GM23248 (cell line): ENCODE results near the gene ZC3H18. TPM values are rescaled to one million over a fixed set of nuclear protein-coding genes. Genes with fewer than 3 reads are reported as not detected.

ENCODE experiments used
- DNase-seq: peaks from one replicate; pipeline ENCODE4 v3.0.0-alpha.2; 2015
- H2AFZ ChIP-seq: fragments of 200-600 bp; sonication (generic); 2 replicates; pipeline ENCODE4 v1.6.1; 2016; ENCODE audit warnings: antibody characterized with exemption
- H3F3A ChIP-seq: fragments of 200-600 bp; sonication (generic); 2 replicates; pipeline ENCODE4 v1.6.1; 2016; ENCODE audit warnings: mild to moderate bottlenecking, antibody characterized with exemption, mixed run types; ENCODE audit not compliant: insufficient read depth
- H3K27ac ChIP-seq: fragments of 200-600 bp; sonication (generic); 2 replicates; pipeline ENCODE4 v1.5.1; 2016; ENCODE audit warnings: mild to moderate bottlenecking
- H3K27me3 ChIP-seq: fragments of 200-600 bp; sonication (generic); replicated peaks from 2 replicates; pipeline ENCODE4 v1.6.1; 2016; ENCODE audit warnings: mild to moderate bottlenecking; ENCODE audit not compliant: insufficient read depth
- H3K36me3 ChIP-seq: fragments of 200-600 bp; sonication (generic); 2 replicates; pipeline ENCODE4 v1.6.1; 2016; ENCODE audit warnings: low read depth, mild to moderate bottlenecking
- H3K4me1 ChIP-seq: fragments of 200-600 bp; sonication (generic); 2 replicates; pipeline ENCODE4 v1.6.1; 2016; ENCODE audit warnings: mild to moderate bottlenecking; ENCODE audit not compliant: insufficient read depth
- H3K4me2 ChIP-seq: fragments of 200-600 bp; sonication (generic); one replicate; pipeline ENCODE4 v1.6.1; 2016; ENCODE audit warnings: mild to moderate bottlenecking; ENCODE audit not compliant: unreplicated experiment
- H3K4me3 ChIP-seq: fragments of 200-600 bp; sonication (generic); 2 replicates; pipeline ENCODE4 v1.5.1; 2016; ENCODE audit warnings: mild to moderate bottlenecking
- H3K79me2 ChIP-seq: fragments of 200-600 bp; sonication (generic); 2 replicates; pipeline ENCODE4 v1.6.1; 2016; ENCODE audit warnings: mild to moderate bottlenecking; ENCODE audit not compliant: insufficient read depth
- H3K9ac ChIP-seq: fragments of 200-600 bp; sonication (generic); 2 replicates; pipeline ENCODE4 v1.6.1; 2016; ENCODE audit warnings: mild to moderate bottlenecking
- H3K9me2 ChIP-seq: fragments of 200-600 bp; sonication (generic); 2 replicates; pipeline ENCODE4 v1.6.1; 2016; ENCODE audit warnings: mixed run types, mild to moderate bottlenecking, moderate library complexity; ENCODE audit not compliant: insufficient read depth
- H3K9me3 ChIP-seq: fragments of 200-600 bp; sonication (generic); one replicate; pipeline ENCODE4 v1.6.1; 2017; ENCODE audit warnings: low read depth
- H4K20me1 ChIP-seq: fragments of 200-600 bp; sonication (generic); 2 replicates; pipeline ENCODE4 v1.6.0; 2016; ENCODE audit not compliant: insufficient read depth
- EZH2 ChIP-seq: fragments of 200-600 bp; sonication (generic); IDR thresholded peaks from 2 replicates; pipeline ENCODE4 v1.6.1; 2018; ENCODE audit warnings: antibody characterized with exemption, mild to moderate bottlenecking; ENCODE audit not compliant: insufficient read depth, poor library complexity, severe bottlenecking
- EZH2phosphoT487 ChIP-seq: fragments of 200-600 bp; sonication (generic); IDR thresholded peaks from 2 replicates; pipeline ENCODE4 v1.6.1; 2018; ENCODE audit warnings: antibody characterized with exemption, moderate library complexity, mild to moderate bottlenecking, low read depth; ENCODE audit not compliant: insufficient read depth
- WGBS, 2 experiments: methylation state at CpG; one replicate each; pipeline ENCODE4 v1.1.6; 2015 to 2017; ENCODE audit warnings: low lambda C conversion rate in 2 of 2, low coverage in 1 of 2; ENCODE audit errors: missing lambda C conversion rate in 2 of 2; 5-methylcytosine and 5-hydroxymethylcytosine counted together
- in situ Hi-C: fragments of 300-500 bp; cut with MboI; formaldehyde crosslinking; loops from 2 replicates; pipeline ENCODE4 v1.15.0; 2020
- polyA plus RNA-seq: library from polyadenylated mRNA; unstranded; fragments of >200 nt; fragmentation: Nextera tagmentation; extraction: Ambion mirVana; gene quantifications from 2 replicates; pipeline ENCODE4 v1.2.1, GENCODE V29; 2016
- total RNA-seq: library from RNA; depleted of rRNA; stranded (reverse); fragments of >200 nt; shearing (Covaris generic); gene quantifications from 2 replicates; pipeline ENCODE4 v1.2.3, GENCODE V29; 2014

The ZC3H18 gene
- total and polyA plus RNA-seq, 2 experiments from 2014 or later = 9.7 to 24.9 TPM

DNA sequence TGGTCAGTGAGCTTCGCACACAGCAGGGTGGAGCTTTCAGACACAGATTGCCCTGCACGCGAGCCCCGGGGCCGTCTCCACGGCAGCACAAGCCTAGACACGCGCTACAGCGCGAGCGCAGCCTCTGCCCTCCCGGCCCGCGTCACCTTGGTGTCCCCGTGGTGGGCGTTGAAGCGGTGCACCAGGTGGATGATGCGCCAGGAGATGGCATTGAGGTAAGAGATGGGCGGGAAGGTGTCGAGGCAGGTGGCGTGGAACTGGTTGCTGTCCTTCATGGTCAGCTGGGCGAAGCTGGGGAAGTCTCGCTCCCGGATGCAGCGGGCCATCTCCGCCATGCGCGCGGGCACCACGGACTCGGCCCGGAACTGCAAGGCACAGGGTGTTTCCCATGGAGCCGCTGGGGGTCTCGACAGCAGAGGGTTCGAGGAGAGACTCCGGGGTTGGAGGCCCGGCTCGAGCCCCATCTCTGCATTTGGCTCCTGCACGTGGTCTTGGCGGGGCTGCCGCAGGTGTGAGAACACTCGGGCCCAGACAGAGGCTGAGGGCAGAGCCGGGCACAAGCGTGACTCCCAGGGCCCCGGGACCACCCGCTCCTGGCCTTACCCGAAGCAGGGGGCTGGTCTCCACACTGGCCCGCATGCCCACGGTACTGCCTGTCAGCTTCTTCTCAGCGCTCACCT is 85.0 kb downstream of the ZC3H18 start:
- Histone ChIP-seq H3K9me3 (no peaks in the 10 kb centered on the region), H3K4me2 (no peak overlapping the region), H3F3A (no peaks in the 10 kb centered on the region), H3K79me2 (peaks cover 5% of the 10 kb centered on the region; the same call in 1 of the 2 replicates), H3K4me3 (no peak overlapping the region), H4K20me1 (no peaks in the 10 kb centered on the region), H3K4me1 (no peaks in the 10 kb centered on the region), H2AFZ (no peak overlapping the region), H3K27ac (no peak overlapping the region), H3K9me2 (no peaks in the 10 kb centered on the region), H3K9ac (no peak overlapping the region), H3K36me3 (no peaks in the 10 kb centered on the region), H3K27me3 (no peaks in the 10 kb centered on the region)
- TF ChIP-seq EZH2 (no peak), EZH2phosphoT487 (no peak)
- no peak for DNase-seq
- in situ Hi-C loops = no loop called here
- WGBS, 2 experiments = 95 to 96% methylated on average over 39 to 50 of the region's 50 CpGs

DNA sequence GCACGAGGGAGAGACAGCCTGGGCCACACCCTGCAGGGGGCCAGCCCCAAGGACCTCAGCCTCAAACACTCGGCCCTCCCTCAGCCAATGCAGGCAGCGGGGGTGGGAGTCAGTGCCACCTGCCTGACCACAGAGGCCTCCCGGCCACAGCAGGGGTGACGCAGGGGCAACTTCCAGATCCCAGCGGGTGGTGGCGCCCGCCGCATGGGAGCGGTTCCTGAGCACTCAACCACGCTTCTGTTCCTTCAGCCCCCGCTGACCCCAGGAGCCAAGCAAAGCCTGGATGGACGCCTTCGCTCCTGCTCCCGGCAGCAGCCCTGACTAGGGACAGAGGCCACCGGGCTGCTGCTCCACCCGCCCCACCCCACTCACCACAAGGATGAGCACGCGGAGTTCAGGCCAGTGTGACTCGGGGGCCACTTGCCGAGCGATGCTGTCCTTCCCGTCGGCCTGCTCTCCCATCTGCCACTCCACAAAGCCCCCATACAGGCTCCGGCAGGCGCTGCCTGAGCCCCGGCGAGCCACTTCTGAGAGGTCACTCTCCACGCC is 85.6 kb downstream of the ZC3H18 start:
- Histone ChIP-seq H3K9me2 (no peaks in the 10 kb centered on the region), H3K4me3 (no peak overlapping the region), H3K4me2 (no peak overlapping the region), H3K27ac (no peak overlapping the region), H3F3A (no peaks in the 10 kb centered on the region), H2AFZ (no peak overlapping the region), H3K79me2 (peaks cover 11% of the 10 kb centered on the region; the same call in 1 of the 2 replicates), H3K36me3 (no peaks in the 10 kb centered on the region), H3K9me3 (no peaks in the 10 kb centered on the region), H4K20me1 (no peaks in the 10 kb centered on the region), H3K9ac (no peak overlapping the region), H3K27me3 (no peaks in the 10 kb centered on the region), H3K4me1 (no peaks in the 10 kb centered on the region)
- no peak for TF ChIP-seq EZH2phosphoT487
- no peak for TF ChIP-seq EZH2
- 91 to 95% methylated on average over 27 to 29 of the region's 29 CpGs for WGBS, 2 experiments
- in situ Hi-C loops = no loop called here
- DNase-seq = no peak

DNA sequence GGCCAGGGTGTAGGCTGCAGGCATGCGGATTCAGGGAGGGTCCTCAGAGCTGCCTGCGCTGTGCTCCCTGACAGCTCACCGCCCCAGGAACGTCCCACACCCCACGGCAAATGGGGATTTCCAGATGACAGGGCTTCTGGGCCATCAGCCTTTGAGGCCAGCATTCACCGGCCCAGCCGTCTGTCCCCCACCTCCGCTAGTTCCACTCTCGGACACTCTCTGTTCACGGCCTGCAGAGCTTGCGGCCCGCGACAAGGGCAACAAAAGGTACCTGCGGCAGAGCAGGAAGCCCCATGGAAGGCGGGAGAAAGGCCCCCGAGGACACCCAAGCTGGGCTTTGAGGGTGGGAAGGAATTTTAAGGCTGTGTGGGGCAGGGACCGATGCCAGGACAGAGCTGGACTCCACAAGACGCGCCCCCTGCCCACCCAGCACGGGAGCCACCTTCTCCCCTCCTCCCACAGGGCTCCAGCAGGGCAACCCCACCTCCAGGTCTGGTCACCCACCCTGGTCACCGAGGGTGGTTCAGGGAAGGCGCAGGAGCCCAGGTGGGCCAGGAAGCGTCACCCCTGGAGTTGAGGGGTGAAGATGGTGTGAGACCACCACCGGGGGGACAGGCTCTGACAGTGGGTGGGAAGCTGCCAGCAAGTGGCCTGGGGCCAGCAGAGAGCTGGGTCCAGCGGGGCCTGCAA is 86.2 kb downstream of the ZC3H18 start:
- 88 to 93% methylated on average over 23 to 25 of the region's 25 CpGs for WGBS, 2 experiments
- Histone ChIP-seq H3K4me2 (no peak overlapping the region), H3K9me3 (no peaks in the 10 kb centered on the region), H2AFZ (no peak overlapping the region), H3F3A (no peaks in the 10 kb centered on the region), H3K79me2 (peaks cover 11% of the 10 kb centered on the region; the same call in 1 of the 2 replicates), H3K9ac (no peak overlapping the region), H3K4me1 (no peaks in the 10 kb centered on the region), H3K4me3 (no peak overlapping the region), H3K27me3 (no peaks in the 10 kb centered on the region), H4K20me1 (no peaks in the 10 kb centered on the region), H3K27ac (no peak overlapping the region), H3K36me3 (no peaks in the 10 kb centered on the region), H3K9me2 (no peaks in the 10 kb centered on the region)
- in situ Hi-C loops = no loop called here
- DNase-seq = no peak
- no peak for TF ChIP-seq EZH2phosphoT487
- TF ChIP-seq EZH2 = no peak

GRCh38 chr16:88657371-88657770 is 87.2 kb downstream of the ZC3H18 start:
- Histone ChIP-seq H3K4me3 (no peak overlapping the region), H3K27me3 (no peaks in the 10 kb centered on the region), H4K20me1 (no peaks in the 10 kb centered on the region), H3K9me3 (no peaks in the 10 kb centered on the region), H3K4me1 (0 out of 2 replicates have a peak, but pooled peaks cover 4% of the 10 kb centered on the region), H3F3A (no peaks in the 10 kb centered on the region), H3K9me2 (no peaks in the 10 kb centered on the region), H3K79me2 (peaks cover 17% of the 10 kb centered on the region), H3K27ac (no peak overlapping the region), H3K9ac (no peak overlapping the region), H2AFZ (no peak overlapping the region), H3K4me2 (no peak overlapping the region), H3K36me3 (no peaks in the 10 kb centered on the region)
- 90% methylated on average over 13 to 18 of the region's 19 CpGs for WGBS, 2 experiments
- TF ChIP-seq EZH2phosphoT487 (no peak), EZH2 (no peak)
- in situ Hi-C loops = no loop called here
- no peak for DNase-seq
